ENCODE measurements around the gene TGFBR2.
A peak's percentile ranks its signal among the peaks of the same experiment; 100 is the strongest.
"Not testable (repeated sequence)": the region's sequence is repeated elsewhere in the genome, so short reads cannot be mapped to it uniquely, and the experiment has no call there.

TGFBR2 gene

DNA sequence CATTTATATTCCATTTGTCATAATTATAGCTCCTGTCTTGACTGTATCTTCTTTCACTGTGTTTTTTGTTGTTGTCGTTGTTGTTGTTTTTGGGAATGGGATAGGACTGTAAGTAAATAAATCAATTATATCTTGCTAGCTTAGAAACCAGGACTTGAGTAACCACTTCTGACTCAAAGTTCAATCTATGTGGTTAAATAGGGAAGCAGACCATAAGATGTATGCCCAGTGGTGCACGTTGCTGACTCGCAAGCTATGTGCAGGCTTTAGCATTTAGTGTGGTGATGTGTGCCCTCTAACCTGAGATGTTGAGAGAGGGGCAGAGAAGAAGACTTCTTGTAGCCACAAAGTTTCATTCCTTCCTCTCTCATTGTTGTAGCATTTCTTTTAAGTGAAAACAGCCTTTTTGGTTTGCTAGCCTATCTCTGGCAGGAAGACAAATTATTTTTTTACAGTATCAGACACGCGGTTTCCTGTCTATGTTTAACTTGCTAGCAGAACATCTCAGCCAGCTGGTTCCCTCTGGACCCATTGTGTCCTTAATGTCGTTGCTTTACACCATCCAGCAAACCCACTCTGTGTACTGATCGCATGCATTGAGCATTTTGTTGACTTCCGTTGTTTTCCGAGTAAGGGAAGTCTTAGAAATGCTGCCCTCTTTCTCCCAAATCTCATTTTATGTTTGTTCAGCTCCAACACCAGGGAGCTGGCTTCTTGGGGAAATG lies 52.1 kb downstream of the TGFBR2 start:
- peak in 1 of 2 experiments; percentile 65 for DNase-seq

DNA sequence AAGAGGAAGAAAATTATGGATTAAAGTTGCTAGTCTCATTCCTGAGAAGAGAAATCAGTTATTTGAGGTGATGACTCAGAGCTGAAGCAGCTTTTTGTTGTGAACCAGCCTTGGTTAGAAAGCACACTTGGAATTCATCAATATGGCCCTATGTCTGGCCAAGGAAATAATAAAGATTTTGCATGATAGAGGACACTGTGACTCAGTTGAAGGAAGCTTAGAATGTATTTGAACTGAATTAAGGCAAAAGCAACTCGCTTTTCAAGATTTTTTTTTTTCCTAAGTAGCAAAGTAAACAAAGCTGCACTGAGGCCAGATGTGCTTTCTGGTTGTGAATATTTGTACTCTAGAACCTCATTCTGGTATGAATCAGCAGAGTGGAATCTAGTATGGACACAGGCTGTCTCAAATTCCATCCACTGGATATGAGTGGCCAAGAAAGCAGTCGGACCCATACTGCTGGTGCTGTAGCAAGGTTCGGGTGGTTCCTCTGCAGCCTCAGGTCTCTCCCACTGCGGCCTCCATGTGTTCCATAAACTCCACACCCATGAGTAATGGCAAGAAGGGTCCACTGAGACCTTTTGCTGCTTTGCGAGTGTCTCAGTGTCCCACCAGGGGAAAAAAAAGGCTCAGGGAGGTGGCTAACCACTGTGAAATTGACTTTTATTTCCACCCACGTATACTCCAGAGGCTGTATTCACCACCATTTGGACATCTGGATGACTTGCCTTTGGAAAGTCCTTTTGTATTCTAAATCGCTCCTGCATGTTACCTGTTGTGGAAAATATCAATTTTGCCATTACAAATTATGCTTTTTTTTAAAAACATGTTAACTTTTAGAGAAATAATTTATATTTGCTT lies 53.1 kb downstream of the TGFBR2 start:
- no peak for DNase-seq

DNA sequence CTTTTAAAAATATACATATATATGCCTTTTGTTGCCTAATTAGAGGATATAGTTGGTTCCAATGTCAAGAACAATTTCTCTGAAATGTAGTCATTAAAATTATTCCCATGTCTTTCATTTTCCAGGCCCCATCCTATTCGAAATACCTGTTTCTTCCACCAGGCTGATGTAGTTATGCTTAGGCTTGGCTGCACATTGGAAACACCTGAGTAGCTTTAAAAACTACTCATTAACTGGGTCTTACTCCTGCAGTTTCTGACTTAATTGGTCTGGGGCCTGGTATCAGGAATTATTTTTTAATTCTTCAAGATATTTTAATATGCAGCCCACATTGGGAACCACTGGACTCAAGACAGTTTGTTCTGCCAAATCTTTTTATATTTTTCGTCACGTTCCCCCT lies 53.7 kb downstream of the TGFBR2 start:
- no peak for DNase-seq

DNA sequence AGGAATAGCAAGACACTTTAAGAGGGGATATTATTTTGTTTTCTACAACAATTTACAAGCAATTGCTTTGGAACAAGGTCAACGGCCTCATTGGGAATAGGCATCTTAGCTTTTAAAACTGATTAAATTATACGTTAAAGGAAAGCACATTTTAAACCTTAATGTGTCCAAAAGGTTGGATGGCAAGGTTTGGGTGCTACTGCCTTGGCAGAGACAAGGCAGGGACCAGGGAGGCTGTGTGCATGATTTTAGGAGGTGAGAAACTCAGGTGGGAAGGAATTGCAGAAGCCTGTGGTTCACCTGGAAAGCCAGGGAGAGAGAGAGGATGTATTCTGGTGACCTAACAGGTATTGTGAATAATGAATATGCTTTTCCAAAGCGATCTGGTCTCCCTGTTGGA lies 54.3 kb downstream of the TGFBR2 start:
- no peak for DNase-seq

DNA sequence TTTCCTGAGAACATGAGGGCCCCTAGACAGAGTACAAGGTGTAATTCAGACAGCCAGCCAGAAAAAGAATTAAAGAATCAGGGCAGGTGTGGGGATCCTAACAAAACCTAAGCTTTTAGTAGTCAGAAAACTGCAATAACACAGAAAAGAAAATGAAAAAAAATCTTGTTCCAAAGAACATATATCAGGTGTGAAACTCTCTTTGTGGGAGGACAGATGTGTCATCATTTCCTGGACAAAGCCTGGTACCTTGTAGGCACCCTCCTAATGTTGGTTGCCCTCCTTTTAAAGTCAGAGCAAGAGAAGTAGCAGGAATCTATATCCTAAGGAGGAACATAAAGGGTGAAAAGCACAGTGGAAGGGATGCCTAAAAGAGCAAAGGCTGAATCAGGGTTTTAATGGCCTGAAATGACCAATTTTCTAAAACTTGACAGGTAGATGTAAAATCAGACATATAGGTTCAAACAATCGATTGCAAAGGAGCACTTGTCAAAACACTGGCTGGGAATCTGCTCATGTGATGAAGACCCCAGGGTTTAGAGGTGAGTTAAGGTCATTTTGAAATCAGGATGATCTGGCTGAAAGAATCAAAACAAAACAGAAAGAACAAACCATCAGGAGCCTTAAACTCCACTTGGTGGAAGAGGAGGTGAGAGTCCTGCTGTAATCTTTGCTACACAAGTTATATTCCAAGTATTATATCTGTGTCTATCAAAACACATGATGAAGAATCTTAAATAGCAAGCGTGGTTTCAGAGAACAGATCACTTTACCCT lies 54.9 kb downstream of the TGFBR2 start:
- no peak for DNase-seq

DNA sequence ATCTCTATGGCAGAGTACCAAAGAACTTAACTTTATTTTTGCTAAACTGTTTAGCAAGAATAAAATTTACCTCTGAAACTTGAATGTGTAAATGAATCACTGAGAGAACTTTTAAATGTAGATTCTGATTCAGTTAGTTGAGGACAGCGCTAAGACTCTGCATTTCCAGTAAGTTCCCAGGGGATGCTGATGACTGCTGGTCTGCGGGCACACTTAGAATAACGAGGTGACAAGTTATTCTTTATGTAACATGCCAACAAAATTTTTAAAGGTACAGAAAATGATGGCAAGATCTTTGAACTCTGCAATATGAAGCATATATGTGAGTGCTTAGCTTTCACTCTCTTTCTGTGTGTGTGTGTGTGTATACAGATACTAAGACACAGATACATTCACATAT lies 56.4 kb downstream of the TGFBR2 start:
- DNase-seq, result no peak

DNA sequence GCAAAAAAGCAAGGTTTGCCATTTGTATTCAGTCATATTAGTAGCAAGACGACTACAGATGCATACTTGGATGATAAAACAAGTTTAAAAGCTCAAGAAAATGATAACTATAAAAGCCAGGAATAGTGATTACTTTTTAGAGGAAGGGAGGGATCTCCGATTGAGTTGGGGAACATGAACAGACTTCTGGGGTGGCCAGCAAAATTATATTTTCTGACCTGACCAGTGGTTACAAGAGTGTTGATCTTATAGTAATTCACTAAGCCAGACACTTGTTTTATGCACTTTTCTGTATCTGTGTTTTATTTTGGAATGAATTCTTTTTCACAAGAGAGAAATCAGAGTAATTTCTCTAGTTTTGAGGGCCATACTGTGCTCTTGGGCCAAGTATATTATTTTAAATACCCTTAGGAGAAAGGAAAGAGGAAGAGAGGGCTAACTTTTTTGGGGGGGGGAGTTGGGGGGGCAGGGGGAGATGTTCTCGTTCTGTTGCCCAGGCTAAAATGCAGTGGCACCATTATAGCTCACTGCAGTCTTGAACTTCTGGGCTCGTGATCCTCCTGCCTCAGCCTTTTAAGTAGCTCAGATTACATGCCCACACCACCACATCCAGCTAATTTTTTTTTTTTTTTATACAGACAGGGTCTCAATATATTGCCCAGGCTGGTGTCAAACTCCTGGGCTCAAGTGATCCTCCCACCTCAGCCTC lies 57.3 kb downstream of the TGFBR2 start:
- no peak for DNase-seq

DNA sequence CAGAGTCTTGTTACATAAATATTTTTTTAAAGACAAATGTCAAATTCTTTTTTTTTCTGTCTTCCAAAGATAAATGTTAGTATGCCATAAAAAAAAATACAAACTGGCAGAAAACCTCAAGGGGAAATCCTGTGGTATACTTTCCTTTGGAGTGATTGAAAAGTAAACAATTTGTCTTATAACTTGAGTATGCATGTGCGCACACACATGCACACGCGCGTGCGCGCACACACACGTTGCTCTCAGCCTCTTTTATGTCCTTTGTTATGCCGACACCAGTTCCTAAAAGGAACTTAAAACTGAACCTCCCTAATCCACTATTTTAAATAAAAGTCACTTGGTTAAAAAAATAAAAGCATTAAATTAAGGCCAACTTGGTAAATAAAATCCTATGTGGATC lies 58.1 kb downstream of the TGFBR2 start:
- no peak for DNase-seq

DNA sequence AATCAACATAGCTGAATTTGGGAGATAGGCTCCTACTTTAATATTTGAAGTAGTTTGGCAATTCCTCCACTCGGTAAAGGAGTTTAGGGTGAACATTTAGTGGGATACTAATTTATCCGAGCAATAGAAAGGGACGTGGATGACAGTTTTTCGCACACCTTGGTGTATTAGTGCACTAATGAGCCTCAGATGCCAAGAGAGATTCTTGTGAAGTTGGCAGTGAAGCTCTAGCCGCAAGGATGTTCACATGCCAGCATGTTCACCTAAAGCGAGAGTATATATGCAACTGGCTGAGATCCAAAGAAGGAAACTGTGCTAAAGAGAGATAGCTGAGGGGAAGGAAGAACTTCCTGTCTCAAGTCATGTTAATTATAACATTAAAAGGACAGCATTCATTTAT lies 58.5 kb downstream of the TGFBR2 start:
- no peak for DNase-seq

DNA sequence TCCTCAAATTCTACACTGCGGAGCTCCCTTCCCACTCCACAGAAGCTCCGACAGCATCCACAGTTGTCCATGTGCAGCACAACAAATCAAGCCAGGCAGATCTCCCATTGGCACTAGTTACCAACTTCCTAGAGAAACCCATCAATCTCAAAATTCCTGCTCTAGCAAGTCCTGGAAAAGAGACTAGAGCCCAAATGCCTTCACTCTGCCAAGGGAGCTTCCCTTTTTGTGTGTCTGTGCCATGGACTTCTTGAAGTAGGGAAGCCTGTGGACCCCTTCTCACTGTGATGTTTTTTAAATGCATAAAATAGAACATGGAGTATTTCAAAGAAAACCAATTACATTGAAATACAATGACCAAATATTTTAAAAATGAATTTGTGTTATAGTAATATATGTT lies 59.1 kb downstream of the TGFBR2 start:
- DNase-seq, result no peak

DNA sequence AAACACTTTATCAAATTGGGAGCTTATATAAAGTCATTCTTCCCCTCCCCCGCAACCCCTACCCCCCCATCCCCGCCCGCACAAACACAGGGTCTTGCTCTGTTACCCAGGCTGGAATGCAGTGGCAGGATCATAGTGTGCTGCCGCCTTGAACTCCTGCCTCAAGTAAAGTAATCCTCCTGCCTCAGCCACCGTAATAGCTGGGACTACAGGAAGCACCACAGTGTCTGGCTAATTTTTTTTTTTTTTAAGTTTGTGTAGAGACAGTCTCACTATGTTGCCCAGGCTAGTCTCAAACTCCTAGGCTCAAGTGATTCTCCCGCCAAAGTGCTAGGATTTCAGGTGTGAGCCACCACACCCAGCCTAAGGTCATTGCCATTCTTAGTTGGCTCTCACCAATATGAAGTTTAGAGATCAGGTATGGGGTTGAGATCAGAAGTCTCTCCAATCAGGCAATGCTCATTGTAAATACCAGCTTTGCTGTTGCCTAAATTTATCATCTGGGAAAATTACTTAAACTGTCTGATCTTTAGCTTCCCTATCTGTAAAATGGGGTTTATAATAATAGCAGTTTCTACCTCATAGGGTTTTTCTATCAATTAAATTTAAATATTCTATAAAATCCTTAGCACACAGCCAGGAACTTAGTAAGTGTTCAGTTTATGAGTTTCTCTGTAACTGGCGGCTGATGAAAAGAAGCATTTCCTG lies 60.3 kb downstream of the TGFBR2 start:
- DNase-seq, result no peak

DNA sequence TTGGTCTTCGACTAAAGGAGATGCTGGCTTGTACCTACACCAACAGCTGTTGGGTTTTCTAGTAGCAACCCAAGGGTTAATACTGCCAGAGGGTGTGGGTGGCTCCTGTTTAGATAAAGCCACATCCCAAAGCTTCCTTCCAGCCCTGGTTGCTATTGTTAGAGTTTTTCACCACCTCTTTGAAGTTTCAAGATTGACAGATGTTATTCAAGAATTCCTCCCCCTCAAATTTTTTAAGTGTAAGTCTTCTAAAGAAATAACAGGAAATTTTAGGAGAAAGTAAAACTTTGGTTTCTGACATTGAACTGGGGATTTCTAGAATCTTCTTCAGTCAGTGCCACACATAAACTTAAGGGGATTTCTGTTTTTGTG lies 60.9 kb downstream of the TGFBR2 start:
- DNase-seq, result no peak

DNA sequence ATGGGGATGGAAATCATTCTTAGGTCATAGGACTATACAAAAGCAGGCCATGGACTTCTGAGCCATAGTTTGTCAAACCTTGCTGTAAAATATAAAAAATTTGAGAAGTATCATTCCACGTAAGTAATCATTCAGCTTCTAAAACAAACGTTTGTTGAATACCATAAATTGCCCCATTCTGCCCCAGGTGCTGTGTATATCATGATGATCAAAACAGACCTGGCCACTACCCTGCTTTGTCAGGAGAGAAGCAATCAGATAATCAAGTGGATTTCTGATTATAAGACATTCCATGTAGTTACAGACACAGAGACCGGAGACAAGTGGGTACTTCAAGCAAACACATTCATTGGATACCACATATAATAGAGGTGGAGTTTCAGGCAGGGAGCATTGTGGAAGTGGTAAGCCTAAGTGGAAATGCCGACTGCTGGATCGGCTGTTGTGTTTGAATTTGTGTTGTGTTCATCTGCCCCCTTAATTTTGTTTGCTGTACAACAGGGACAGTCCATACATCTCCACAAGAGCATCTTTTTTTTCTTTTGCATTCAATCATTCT lies 61.7 kb downstream of the TGFBR2 start:
- DNase-seq, result no peak

DNA sequence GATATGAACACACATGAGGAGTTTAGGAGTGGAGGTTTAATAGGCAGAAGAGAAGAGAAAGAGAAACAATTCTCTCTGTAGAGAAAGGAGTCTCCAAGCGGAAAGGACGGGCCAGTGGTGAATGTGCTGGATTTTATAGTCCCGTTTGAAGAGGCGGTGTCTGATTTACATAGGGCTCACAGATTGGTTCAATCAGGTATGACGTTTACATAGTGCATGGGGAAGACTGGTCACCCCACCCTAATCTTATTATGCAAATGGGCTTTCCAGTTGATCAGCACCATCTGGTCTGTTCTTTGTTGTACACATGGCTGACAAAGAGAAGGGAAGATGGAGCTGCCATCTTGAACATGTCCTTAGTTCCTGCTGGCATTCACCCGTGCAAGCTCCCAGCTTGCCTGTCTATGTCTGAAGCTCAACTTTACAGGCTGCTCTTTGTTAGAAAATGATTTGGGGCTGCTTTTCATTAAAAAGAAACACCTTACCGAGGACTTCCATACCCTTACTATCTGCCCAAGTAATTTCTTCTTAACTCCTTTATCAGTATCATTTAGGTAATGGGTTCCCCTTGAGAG lies 63.0 kb downstream of the TGFBR2 start:
- DNase-seq, result not testable (repeated sequence)

DNA sequence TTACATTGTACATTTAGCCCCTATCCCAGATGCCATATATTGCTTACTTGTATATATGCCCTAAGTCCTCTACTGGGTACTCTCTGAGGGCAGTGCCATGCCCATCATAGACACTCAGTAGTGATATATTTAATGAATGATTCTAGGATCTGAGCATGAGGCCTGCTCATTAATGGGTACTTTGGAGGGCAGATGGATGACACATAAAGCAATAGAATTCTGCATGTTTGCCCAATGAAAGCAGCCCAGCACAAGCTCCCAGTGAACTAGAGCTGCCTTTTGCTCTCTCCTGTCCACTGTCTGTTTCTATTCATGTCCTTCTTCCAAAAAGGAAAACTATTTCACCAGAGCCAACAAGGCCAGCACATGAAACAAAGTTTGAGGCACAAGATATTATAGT lies 63.9 kb downstream of the TGFBR2 start:
- DNase-seq, result no peak

DNA sequence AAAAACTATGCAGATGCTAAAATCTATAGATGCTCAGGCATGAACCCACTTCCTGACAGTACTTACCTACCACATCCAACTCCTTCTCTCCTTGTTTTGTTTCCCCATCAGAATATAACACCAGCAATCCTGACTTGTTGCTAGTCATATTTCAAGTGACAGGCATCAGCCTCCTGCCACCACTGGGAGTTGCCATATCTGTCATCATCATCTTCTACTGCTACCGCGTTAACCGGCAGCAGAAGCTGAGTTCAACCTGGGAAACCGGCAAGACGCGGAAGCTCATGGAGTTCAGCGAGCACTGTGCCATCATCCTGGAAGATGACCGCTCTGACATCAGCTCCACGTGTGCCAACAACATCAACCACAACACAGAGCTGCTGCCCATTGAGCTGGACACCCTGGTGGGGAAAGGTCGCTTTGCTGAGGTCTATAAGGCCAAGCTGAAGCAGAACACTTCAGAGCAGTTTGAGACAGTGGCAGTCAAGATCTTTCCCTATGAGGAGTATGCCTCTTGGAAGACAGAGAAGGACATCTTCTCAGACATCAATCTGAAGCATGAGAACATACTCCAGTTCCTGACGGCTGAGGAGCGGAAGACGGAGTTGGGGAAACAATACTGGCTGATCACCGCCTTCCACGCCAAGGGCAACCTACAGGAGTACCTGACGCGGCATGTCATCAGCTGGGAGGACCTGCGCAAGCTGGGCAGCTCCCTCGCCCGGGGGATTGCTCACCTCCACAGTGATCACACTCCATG lies 65.3 kb downstream of the TGFBR2 start:
- no peak for DNase-seq

DNA sequence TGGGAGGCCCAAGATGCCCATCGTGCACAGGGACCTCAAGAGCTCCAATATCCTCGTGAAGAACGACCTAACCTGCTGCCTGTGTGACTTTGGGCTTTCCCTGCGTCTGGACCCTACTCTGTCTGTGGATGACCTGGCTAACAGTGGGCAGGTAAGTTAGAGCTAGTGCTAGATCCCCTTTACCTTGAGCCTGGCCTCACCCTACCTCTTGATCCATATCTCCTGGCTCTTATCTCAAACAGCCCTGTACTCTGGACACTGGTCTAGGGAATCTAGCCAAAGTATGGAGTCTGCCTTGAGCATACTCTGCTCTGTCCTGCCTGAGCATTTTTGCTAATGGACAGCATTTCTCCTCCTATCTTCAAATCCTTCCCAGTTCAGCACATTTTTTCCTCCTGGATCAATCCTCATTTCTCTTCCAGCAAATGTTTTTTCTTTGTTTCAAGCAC lies 65.9 kb downstream of the TGFBR2 start:
- DNase-seq, result no peak

DNA sequence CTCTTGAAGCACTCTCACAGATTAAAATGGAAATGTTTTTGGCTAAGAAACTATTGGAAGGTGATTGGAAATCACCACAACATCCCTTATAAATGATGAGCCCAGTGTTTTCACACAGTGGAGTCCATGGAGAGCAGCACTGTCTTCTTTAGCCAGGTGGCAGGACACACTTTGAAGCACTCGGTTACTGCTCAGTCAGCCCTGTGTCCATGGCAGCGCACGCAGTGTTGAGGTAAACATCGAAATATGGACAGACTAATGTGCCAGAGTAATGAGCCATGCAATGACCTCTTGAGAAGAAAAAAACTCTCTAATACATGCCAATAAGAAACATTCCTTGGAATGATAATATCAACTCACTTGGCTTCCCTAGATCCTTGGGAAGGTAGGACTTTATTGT lies 66.6 kb downstream of the TGFBR2 start:
- no peak for DNase-seq

DNA sequence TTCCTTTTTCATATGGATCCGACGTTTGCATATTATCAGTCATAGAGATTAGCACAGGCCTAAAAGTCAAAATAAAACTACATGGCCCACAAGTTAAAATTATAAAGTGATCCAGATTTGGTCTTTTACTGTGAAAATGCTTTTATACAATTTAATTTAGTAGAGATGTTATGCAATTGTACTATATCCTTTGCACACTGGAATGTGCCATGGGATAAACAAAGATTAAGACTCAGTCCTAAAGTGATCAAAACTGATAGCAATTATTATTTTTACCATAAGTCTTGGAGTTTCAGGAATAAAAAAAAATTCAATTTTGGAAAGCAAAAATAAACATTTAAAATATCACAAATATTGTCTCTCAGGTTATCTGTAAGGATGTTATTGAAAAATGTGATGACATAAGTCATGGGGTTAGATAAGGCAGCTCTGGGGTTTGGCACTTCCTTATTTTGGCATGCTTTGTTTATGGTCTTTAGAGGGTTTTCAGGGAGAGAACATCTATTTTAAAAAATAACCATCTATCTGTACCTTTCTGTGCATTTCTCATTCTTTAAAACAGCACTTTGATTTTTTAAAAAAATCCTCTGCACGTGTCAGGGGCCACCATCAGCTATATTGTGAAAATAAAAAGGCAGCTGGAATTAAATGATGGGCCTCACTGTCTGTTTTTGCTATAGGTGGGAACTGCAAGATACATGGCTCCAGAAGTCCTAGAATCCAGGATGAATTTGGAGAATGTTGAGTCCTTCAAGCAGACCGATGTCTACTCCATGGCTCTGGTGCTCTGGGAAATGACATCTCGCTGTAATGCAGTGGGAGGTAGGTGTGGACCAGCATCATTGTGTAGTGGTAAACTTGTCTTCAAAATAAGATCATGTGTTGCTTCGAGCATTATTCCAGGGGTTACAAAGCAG lies 67.3 kb downstream of the TGFBR2 start:
- no peak for DNase-seq

DNA sequence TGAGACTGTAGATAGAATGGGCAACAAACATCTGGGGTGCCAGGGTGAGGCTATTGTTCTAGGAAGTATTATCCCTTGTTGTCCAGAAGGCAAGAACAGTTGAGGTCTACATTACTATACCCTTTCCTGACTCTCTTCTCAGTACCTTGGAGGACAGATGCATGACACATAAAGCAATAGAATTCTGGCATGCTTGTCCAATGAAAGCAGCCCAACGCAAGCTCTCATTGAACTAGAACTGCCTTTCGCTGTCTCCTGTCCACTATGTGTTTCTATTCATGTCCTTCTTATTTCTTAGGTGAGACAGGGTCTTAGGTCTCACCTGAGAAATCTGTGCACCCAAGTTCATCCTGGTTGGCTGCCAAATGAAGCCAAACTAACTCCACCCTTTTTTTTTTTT lies 68.6 kb downstream of the TGFBR2 start:
- no peak for DNase-seq
